ENCODE results near the gene TXNL1. TPM values are rescaled to one million over a fixed set of nuclear protein-coding genes. Genes with fewer than 3 reads are reported as not detected.

The TXNL1 gene
- total RNA-seq, 1 experiment from 2014 or later, result 75.8 TPM

DNA sequence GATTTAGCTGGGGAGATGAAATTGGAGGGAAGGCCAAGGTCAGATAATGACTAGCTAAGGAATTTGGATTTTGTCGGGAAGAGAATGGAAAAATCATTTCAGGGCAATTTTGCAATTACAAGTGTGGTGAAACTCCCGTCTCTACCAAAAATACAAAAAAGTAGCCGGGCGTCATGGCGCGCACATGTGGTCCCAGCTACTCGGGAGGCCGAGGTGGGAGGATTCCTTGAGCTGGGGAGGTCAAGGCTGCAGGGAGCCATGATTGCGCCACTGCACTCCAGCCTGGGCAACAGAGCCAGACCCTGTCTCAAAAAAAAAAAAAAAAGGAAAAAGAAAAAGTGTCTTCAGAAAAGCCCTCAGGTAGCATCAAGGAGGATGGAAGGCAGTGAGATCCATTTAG, 1.2 kb upstream of the TXNL1 start:
- H3K9me3 ChIP-seq (ENCODE audit: low read length), result no peaks in the 10 kb centered on the region
- no peaks in the 10 kb centered on the region for H3K27me3 ChIP-seq (ENCODE audit: low read length)
- H3K27ac ChIP-seq (ENCODE audit: low read length), result no peak overlapping the region
- H3K9me2 ChIP-seq (replicated peaks; ENCODE audit: low read length), result no peaks in the 10 kb centered on the region
- ChIA-PET CTCF (interaction anchor here (0.6 kb wide), 1 partner anchor 1494 kb away, joined by 3 read pairs; no protein-coding TSS in a partner anchor), POLR2A (ENCODE audit: unreplicated experiment) (no interaction called here)
- peaks cover 33% of the 10 kb centered on the region for H4K20me1 ChIP-seq (ENCODE audit: low read length)
- TF ChIP-seq EZH2 (IDR thresholded peaks at IDR 0.05; ENCODE audit: low read length, unreplicated experiment) (no peak), EZH2phosphoT487 (IDR thresholded peaks at IDR 0.05; ENCODE audit: borderline replicate concordance, low read length) (no peak)
- H3K79me2 ChIP-seq (ENCODE audit: low read length), result peaks cover 39% of the 10 kb centered on the region
- H3F3A ChIP-seq (ENCODE audit: low read length, unreplicated experiment), result no peaks in the 10 kb centered on the region
- H3K36me3 ChIP-seq (ENCODE audit: low read depth, low read length), result peaks cover 7% of the 10 kb centered on the region; the same call in 1 of the 2 replicates
- ATAC-seq, result no peak
- no TSS peak for BruUV-seq (replicated peaks)
- H3K4me1 ChIP-seq (ENCODE audit: insufficient read depth, low read length), result peaks cover 39% of the 10 kb centered on the region
- peak overlapping the region; percentile 100; the same call in 1 of the 2 replicates for H3K9ac ChIP-seq (ENCODE audit: low read length)
- peak overlapping the region; percentile 73; the same call in 1 of the 2 replicates for H3K4me3 ChIP-seq (ENCODE audit: low read length)
- H3K4me2 ChIP-seq (ENCODE audit: low read length), result peak overlapping the region; percentile 94
- H2AFZ ChIP-seq (ENCODE audit: low read length), result no peak overlapping the region
- intact Hi-C loops (cut with micrococcal nuclease), result no loop called here
- no peak for DNase-seq

DNA sequence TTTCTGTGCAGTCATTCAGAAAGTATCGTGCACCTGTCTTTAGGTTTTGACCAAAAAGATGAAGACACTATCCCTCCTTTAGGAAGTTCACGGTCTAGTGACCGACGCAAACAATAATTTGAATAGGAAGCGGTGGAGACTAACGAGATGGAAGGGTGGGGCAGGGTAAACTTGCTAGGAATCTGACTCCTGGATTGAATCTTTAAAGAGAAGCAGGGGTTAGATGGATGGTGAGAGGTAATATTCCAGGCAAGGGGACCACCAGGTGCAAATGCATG, 651 bp upstream of the TXNL1 start:
- intact Hi-C loops (cut with micrococcal nuclease), result no loop called here
- peak; percentile 7 for DNase-seq
- TSS peak; percentile 93 for BruUV-seq (replicated peaks)
- Histone ChIP-seq H2AFZ (ENCODE audit: low read length) (peak overlapping the region; percentile 96), H4K20me1 (ENCODE audit: low read length) (peaks cover 38% of the 10 kb centered on the region), H3K27me3 (ENCODE audit: low read length) (no peaks in the 10 kb centered on the region), H3K27ac (ENCODE audit: low read length) (peak overlapping the region; percentile 70), H3K9me2 (replicated peaks; ENCODE audit: low read length) (no peaks in the 10 kb centered on the region), H3K36me3 (ENCODE audit: low read depth, low read length) (peaks cover 9% of the 10 kb centered on the region; the same call in 1 of the 2 replicates), H3K4me2 (ENCODE audit: low read length) (peak overlapping the region; percentile 94), H3K9ac (ENCODE audit: low read length) (peak overlapping the region; percentile 100), H3K9me3 (ENCODE audit: low read length) (no peaks in the 10 kb centered on the region), H3K4me1 (ENCODE audit: insufficient read depth, low read length) (peaks cover 40% of the 10 kb centered on the region), H3F3A (ENCODE audit: low read length, unreplicated experiment) (no peaks in the 10 kb centered on the region), H3K4me3 (ENCODE audit: low read length) (peak overlapping the region; percentile 73), H3K79me2 (ENCODE audit: low read length) (peaks cover 44% of the 10 kb centered on the region)
- TF ChIP-seq, protein P1, sequence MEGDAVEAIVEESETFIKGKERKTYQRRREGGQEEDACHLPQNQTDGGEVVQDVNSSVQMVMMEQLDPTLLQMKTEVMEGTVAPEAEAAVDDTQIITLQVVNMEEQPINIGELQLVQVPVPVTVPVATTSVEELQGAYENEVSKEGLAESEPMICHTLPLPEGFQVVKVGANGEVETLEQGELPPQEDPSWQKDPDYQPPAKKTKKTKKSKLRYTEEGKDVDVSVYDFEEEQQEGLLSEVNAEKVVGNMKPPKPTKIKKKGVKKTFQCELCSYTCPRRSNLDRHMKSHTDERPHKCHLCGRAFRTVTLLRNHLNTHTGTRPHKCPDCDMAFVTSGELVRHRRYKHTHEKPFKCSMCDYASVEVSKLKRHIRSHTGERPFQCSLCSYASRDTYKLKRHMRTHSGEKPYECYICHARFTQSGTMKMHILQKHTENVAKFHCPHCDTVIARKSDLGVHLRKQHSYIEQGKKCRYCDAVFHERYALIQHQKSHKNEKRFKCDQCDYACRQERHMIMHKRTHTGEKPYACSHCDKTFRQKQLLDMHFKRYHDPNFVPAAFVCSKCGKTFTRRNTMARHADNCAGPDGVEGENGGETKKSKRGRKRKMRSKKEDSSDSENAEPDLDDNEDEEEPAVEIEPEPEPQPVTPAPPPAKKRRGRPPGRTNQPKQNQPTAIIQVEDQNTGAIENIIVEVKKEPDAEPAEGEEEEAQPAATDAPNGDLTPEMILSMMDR (conservative IDR thresholded peaks at IDR 0.05; ENCODE audit: low read depth, low read length), result no peak
- TF ChIP-seq EZH2 (IDR thresholded peaks at IDR 0.05; ENCODE audit: low read length, unreplicated experiment) (no peak), EZH2phosphoT487 (IDR thresholded peaks at IDR 0.05; ENCODE audit: borderline replicate concordance, low read length) (no peak)
- POLR2A ChIA-PET (ENCODE audit: unreplicated experiment), result no interaction called here
- ATAC-seq, result no peak
- CTCF ChIA-PET, result no interaction called here

DNA sequence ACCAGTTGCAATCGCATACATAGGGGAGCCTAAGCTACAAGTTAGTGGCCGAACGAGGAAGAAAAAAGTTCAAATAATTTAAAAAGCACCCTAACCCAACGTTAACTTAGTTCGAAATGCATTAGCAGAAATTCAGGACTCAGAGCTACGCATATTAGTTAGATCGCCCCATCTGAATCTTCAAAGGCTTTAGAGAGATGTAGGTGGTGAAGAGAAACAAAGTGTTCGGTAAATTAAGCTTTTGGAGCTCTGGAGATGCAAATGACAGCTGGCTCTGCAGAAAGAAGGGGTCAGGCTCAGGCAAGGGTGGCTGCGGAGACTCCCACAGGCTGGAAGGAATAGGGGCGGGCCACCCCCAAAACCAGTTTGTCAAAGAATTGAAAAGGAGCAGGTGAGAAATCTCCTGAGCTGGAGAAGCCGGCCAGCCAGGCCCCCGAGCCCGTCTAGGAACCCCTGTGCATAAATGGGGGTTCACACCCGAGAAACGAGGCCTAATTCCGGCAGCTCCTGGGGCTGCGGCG, 621 bp downstream of the TXNL1 start:
- ATAC-seq, result 0 out of 2 replicates have a peak, but pooled peaks have one; percentile 1
- H3K9me2 ChIP-seq (replicated peaks; ENCODE audit: low read length), result no peaks in the 10 kb centered on the region
- peaks cover 11% of the 10 kb centered on the region; the same call in 1 of the 2 replicates for H3K36me3 ChIP-seq (ENCODE audit: low read depth, low read length)
- H2AFZ ChIP-seq (ENCODE audit: low read length), result peak overlapping the region; percentile 84; the same call in 1 of the 2 replicates
- CTCF ChIA-PET, result no interaction called here
- peak overlapping the region; percentile 89 for H3K27ac ChIP-seq (ENCODE audit: low read length)
- intact Hi-C loops (cut with micrococcal nuclease), result no loop called here
- H3K9ac ChIP-seq (ENCODE audit: low read length), result peak overlapping the region; percentile 100
- no TSS peak for BruUV-seq (replicated peaks)
- H3K4me1 ChIP-seq (ENCODE audit: insufficient read depth, low read length), result peaks cover 40% of the 10 kb centered on the region
- H3F3A ChIP-seq (ENCODE audit: low read length, unreplicated experiment), result no peaks in the 10 kb centered on the region
- no peaks in the 10 kb centered on the region for H3K27me3 ChIP-seq (ENCODE audit: low read length)
- H3K79me2 ChIP-seq (ENCODE audit: low read length), result peaks cover 57% of the 10 kb centered on the region
- POLR2A ChIA-PET (ENCODE audit: unreplicated experiment), result interaction anchor here (0.7 kb wide), 1 partner anchor 485 kb away, joined by 3 read pairs; no protein-coding TSS in a partner anchor
- TF ChIP-seq, protein P1 (conservative IDR thresholded peaks at IDR 0.05; ENCODE audit: low read depth, low read length), result no peak
- TF ChIP-seq EZH2phosphoT487 (IDR thresholded peaks at IDR 0.05; ENCODE audit: borderline replicate concordance, low read length) (no peak), EZH2 (IDR thresholded peaks at IDR 0.05; ENCODE audit: low read length, unreplicated experiment) (no peak)
- peak; percentile 8 for DNase-seq
- H3K4me2 ChIP-seq (ENCODE audit: low read length), result peak overlapping the region; percentile 91
- peaks cover 44% of the 10 kb centered on the region for H4K20me1 ChIP-seq (ENCODE audit: low read length)
- no peaks in the 10 kb centered on the region for H3K9me3 ChIP-seq (ENCODE audit: low read length)
- peak overlapping the region; percentile 97 for H3K4me3 ChIP-seq (ENCODE audit: low read length)
